Retinal pigment epithelial cell (primary cell): Measurements from ENCODE around the gene CERS1.
A peak's percentile ranks its signal among the peaks of the same experiment; 100 is the strongest.

Experiments
- DNase-seq: peaks from one replicate; pipeline ENCODE4 v3.0.0-alpha.2; 2010; ENCODE audit warnings: low read depth
- H3K4me3 ChIP-seq: 2 replicates; pipeline ENCODE4 v1.5.1; 2011; ENCODE audit warnings: mild to moderate bottlenecking, low read length, control low read depth, moderate library complexity
- TF ChIP-seq, protein P1 (sequence below): conservative IDR thresholded peaks from 2 replicates; pipeline ENCODE4 v1.5.1; 2011; ENCODE audit warnings: low read depth, low read length, control low read depth, inconsistent platforms

The CERS1 gene

DNA sequence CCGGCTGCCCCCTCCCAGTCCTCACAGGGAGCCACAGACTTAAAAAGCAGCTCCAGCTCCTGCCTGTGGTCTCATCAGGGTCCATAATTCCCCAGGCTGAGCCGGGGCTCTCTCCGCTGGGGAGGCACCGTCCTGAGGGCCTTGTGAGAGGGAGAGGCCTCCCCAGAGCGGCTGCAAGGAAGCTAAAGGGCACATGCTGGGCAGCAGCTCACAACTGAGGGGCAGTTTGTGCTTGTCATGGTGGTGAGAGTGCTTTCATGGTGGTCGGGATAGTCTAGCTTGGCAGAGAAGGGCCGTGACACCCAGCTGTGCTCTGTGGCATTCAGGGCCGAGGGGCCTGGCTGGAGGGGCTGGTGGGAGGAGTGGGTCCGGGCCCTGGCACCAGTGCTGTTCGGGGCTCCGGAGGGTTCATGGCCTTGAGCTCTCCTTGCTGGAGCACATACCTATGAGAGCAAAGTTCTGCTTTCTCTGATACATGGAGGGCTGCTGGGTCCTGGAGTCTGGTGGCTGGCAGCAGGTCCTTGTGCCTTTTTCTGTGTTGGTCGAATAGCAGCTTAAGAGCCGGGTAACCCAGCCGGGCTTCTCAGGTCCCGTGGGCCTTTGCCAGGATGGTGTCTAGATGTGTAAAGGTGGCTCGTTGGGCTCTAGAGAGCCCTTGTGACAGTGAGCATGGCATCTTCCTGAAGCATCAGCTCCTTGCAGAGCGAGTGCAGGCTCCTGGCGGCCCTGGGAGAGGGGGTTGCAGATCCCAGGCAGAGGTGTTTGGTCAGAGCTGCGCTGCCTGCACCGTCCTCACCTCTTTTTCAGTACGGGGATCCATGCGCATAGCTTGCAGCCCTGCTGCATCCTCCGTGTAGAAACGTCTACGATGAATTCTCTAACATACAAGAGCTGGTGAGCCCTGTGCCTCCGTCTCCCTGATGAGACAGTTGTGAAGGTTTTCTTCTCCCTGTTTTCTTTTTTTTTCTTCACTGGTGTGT is 55.4 kb downstream of the CERS1 start:
- no peak overlapping the region for H3K4me3 ChIP-seq
- TF ChIP-seq, protein P1, sequence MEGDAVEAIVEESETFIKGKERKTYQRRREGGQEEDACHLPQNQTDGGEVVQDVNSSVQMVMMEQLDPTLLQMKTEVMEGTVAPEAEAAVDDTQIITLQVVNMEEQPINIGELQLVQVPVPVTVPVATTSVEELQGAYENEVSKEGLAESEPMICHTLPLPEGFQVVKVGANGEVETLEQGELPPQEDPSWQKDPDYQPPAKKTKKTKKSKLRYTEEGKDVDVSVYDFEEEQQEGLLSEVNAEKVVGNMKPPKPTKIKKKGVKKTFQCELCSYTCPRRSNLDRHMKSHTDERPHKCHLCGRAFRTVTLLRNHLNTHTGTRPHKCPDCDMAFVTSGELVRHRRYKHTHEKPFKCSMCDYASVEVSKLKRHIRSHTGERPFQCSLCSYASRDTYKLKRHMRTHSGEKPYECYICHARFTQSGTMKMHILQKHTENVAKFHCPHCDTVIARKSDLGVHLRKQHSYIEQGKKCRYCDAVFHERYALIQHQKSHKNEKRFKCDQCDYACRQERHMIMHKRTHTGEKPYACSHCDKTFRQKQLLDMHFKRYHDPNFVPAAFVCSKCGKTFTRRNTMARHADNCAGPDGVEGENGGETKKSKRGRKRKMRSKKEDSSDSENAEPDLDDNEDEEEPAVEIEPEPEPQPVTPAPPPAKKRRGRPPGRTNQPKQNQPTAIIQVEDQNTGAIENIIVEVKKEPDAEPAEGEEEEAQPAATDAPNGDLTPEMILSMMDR: no peak
- no peak for DNase-seq

DNA sequence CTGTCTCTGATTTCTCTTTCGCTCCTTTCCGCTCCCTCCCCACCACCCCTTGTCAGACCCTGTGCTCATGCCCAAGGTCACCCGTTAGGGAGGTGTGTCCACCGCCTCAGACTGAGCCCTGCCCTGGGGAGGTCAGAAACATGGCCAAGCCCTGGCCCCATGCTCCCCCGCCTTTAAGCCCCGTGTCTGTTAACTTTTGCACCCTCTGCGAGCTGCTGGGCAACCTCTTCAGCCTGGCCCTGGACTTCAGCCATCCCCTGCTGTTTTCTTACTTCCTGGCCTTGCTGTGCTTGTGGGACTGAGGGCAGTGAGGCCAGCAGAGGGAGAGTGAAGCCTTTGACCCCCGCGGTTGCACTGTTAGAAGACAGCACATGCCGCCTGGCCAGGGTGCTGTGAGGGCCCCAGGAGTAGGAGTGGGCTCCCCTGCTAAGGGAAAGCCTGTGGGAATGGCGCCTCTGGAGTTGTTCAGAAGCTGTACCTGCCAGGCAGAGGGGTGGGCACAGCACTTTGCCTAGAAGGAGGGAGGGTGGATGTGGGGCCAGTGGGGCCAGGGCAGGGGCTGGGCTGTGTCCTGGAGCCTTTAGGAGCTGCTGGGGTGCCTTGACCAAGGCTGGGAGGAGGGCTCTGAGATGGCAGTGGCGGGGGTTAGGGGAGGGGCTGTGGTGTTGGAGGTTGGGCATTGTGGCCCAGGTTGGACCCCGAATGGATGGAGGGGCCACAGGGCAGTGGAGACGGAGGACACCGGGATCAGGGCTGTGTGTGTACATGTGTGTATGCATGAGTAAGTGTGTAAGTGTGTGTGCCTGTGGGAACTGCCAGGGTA is 56.3 kb downstream of the CERS1 start:
- TF ChIP-seq, protein P1: no peak
- H3K4me3 ChIP-seq: no peak overlapping the region
- no peak for DNase-seq

DNA sequence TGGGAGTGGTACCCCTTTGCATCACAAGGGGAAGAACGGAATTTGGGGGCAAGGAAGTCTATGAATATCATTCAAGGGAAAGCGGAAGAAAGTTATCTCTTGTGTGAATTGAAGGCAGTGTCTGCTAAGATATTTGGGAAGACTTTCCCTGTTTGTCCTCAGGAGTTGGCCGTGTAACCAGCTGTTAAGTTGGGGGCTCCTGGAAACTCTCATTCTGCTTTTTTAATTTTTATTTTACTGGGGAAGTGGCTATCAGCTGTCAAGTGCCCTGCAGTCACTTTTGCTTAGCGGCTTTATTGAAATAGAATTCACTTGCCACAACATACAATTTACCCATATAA is 61.3 kb downstream of the CERS1 start:
- no peak for DNase-seq
- peak overlapping the region; percentile 82 for H3K4me3 ChIP-seq
- TF ChIP-seq, protein P1: no peak

DNA sequence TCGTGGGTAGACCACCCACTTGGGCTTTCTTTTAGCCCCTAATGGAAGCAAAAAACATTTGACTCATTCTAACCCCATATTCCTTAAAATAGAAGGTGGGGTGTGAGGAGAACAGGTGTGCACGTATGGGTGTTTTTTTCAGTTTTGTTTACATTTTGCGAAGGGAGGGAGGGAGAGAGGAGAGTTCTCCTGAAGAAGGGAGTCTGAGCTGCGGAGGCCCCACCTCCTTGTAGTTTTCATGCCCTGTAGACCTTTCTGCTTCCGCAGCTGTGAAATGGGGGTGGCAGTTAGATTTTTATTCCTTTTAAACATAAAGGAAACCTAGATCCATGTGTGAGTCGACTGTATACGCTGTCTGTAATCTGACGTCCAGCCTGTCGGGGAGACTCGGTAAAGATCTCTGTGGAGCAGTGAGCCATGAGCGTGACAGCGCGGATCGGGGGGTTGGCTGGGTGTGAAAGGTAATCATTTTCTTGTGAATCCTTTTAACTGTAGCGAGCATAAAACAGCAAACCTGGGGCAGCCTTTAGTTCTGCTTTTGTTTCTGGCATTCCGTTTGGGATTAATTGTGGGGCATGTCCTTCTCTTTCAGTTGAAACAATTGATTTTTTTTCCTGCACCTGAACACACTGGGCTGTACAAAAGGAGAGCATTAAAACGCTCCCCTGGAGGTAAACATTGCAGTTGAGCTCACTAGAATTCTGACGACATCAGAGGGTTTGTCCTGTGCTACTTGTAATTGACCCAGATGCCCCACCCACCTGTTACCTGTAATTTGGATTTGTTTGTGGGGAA is 61.9 kb downstream of the CERS1 start:
- H3K4me3 ChIP-seq: peak overlapping the region; percentile 82
- no peak for DNase-seq
- TF ChIP-seq, protein P1: no peak

DNA sequence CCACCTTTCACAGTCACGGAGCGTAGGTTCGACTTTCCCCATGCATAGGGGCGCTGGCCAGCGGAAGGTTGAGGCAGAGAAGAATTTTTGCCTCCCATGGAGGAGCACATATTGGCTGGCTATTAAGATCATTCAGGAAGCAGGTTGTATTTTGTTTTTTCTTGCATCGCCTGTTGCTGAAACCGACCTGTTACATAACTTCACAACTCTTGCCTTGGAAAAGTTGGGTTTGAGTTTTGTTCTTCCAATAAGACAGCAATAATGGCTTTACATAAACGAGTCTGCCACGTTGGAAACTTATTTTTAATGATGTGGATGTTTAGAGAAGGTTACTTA is 62.8 kb downstream of the CERS1 start:
- H3K4me3 ChIP-seq: peak overlapping the region; percentile 82
- TF ChIP-seq, protein P1: no peak
- DNase-seq: no peak

DNA sequence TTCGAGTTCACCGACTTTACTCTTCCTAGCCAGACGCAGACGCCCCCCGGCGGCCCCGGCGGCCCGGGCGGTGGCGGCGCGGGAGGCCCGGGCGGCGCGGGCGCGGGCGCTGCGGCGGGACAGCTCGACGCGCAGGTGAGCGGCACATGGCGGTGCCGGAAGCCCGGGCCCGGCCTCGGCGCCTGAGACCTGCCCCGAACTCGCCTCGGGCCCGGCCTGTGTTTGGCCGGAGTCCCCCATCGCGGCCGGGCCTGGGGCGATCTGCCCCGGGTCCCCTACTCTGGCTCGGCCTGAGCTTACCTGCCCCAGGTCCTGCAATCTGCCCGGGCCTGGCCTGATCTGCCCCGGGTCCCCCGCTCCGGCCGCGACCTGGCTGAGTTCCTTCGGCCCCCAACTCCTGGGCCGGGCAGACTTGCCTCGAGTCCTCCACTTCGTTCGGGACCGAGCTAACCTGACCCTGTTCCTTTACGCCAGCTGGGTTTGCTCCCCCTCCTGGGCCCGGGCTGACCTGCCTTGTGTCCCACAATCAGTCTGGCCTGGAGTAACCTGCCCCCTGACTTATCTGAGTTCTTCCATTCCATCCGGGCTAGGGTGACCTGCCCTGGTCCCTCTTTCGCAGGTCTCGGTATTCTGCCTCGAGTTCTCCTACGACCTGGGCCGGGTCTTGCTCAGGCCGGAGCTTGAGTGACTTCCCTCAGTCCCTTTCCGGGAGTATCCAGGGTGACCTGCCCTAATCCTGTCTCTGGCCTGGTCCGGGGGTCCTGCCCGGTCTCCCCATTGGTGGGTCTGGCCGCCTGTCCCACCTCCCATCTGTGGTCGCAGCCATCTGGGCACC is 63.4 kb downstream of the CERS1 start:
- TF ChIP-seq, protein P1: peak; percentile 37
- peak overlapping the region; percentile 82 for H3K4me3 ChIP-seq
- DNase-seq: no peak
